Neural crest cell (in vitro differentiated cells): ENCODE data around the gene PCSK2. TPM values are rescaled to one million over a fixed set of nuclear protein-coding genes. Genes with fewer than 3 reads are reported as not detected.

Experiments used
- DNase-seq: peaks from one replicate; pipeline ENCODE4 v3.0.0; 2021; ENCODE audit warnings: low read depth, mixed read lengths, low spot score
- H3K27ac Mint-ChIP-seq: one replicate; pipeline ENCODE4 v1.8.0; 2021; ENCODE audit warnings: mild to moderate bottlenecking, mixed read lengths; ENCODE audit not compliant: unreplicated experiment
- H3K27me3 Mint-ChIP-seq: 2 replicates; pipeline ENCODE4 v1.8.0; 2021; ENCODE audit warnings: low read depth, mild to moderate bottlenecking, mixed read lengths
- H3K36me3 Mint-ChIP-seq: 2 replicates; pipeline ENCODE4 v1.8.0; 2021; ENCODE audit warnings: low read depth, mild to moderate bottlenecking, mixed read lengths
- H3K4me1 Mint-ChIP-seq: 2 replicates; pipeline ENCODE4 v1.8.0; 2021; ENCODE audit warnings: mixed read lengths
- H3K4me3 Mint-ChIP-seq: one replicate; pipeline ENCODE4 v1.8.0; 2021; ENCODE audit warnings: mild to moderate bottlenecking, mixed read lengths
- H3K9me3 Mint-ChIP-seq: 2 replicates; pipeline ENCODE4 v1.8.0; 2021; ENCODE audit warnings: mixed read lengths
- total RNA-seq: library from RNA; stranded (reverse); gene quantifications from 2 replicates; pipeline ENCODE4 v1.2.1, GENCODE V29; 2021
- TF ChIP-seq, protein P1 (sequence below): fragments of 200-600 bp; sonication (generic); conservative IDR thresholded peaks from 2 replicates; pipeline ENCODE4 v1.5.0; 2021; ENCODE audit warnings: antibody characterized with exemption, mild to moderate bottlenecking

PCSK2 gene
- total RNA-seq, 1 donor from 2014 or later = 2.1 TPM

DNA sequence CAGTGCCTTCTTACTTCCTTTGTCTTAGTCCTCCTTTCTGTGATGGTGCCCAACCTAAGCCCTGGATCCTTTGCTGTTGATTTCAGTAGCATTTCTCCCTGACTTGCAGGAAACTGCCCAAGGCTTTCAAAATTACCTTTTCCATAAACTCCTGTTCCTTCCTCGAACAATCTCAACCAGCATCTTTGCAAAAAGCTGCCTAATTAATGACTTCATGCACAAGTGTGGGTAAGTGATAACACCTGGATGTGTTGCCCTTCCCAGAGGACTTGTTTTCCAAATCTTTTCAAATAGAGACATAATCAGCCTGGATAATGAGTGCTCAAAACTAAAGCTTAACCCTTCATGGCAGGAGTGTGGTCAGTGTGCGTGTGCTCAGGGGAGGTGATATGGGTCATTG is 118.0 kb downstream of the PCSK2 start:
- no peaks in the 10 kb centered on the region for H3K27me3 Mint-ChIP-seq
- H3K36me3 Mint-ChIP-seq = no peaks in the 10 kb centered on the region
- H3K27ac Mint-ChIP-seq = no peak overlapping the region
- DNase-seq = no peak
- peaks cover 14% of the 10 kb centered on the region for H3K4me1 Mint-ChIP-seq
- no peaks in the 10 kb centered on the region for H3K9me3 Mint-ChIP-seq
- TF ChIP-seq, protein P1, sequence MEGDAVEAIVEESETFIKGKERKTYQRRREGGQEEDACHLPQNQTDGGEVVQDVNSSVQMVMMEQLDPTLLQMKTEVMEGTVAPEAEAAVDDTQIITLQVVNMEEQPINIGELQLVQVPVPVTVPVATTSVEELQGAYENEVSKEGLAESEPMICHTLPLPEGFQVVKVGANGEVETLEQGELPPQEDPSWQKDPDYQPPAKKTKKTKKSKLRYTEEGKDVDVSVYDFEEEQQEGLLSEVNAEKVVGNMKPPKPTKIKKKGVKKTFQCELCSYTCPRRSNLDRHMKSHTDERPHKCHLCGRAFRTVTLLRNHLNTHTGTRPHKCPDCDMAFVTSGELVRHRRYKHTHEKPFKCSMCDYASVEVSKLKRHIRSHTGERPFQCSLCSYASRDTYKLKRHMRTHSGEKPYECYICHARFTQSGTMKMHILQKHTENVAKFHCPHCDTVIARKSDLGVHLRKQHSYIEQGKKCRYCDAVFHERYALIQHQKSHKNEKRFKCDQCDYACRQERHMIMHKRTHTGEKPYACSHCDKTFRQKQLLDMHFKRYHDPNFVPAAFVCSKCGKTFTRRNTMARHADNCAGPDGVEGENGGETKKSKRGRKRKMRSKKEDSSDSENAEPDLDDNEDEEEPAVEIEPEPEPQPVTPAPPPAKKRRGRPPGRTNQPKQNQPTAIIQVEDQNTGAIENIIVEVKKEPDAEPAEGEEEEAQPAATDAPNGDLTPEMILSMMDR = no peak
- no peak overlapping the region for H3K4me3 Mint-ChIP-seq

DNA sequence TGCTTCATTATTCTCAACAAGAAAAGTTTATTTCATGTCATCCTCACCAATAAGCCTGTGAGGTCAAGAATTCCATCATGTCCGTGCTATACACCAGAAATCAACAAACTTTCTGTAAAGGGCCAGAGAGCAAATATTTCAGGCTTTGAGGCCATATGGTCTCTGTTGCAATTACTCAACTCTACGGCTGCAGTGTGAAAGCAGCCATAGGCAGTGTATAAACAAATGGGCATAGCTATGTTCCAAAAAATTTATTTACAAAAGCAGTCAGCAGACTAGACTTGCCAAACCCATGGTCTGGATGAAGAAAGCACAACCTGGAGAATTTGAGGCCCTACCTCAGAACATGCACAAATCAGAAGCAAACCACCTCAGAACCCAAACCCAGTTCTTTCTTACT is 118.5 kb downstream of the PCSK2 start:
- no peak overlapping the region for H3K27ac Mint-ChIP-seq
- H3K27me3 Mint-ChIP-seq = no peaks in the 10 kb centered on the region
- TF ChIP-seq, protein P1 = no peak
- H3K4me1 Mint-ChIP-seq = peaks cover 14% of the 10 kb centered on the region
- H3K9me3 Mint-ChIP-seq = no peaks in the 10 kb centered on the region
- no peak for DNase-seq
- no peak overlapping the region for H3K4me3 Mint-ChIP-seq
- H3K36me3 Mint-ChIP-seq = no peaks in the 10 kb centered on the region

DNA sequence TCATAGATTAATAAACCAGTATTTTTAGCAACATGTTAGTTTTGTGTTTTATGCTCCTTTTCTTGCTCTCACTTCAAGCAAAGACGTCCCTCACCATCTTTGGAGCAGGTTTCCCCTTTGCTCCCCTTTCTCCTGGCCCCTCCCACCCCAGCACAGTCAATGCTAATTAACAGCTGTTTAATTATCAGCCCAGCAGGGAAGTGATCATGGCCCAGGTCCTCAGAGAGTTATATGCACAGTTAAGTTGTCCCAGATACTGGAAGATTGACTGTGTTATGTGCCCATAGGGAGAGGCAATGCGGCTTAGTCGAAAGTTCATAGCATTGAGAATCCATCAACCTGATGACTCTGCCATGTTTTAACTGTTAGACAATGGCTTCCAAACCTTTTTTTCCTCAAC is 123.5 kb downstream of the PCSK2 start:
- H3K36me3 Mint-ChIP-seq = no peaks in the 10 kb centered on the region
- no peak overlapping the region for H3K4me3 Mint-ChIP-seq
- TF ChIP-seq, protein P1 = no peak
- H3K27me3 Mint-ChIP-seq = no peaks in the 10 kb centered on the region
- no peaks in the 10 kb centered on the region for H3K4me1 Mint-ChIP-seq
- no peak overlapping the region for H3K27ac Mint-ChIP-seq
- H3K9me3 Mint-ChIP-seq = no peaks in the 10 kb centered on the region
- no peak for DNase-seq

DNA sequence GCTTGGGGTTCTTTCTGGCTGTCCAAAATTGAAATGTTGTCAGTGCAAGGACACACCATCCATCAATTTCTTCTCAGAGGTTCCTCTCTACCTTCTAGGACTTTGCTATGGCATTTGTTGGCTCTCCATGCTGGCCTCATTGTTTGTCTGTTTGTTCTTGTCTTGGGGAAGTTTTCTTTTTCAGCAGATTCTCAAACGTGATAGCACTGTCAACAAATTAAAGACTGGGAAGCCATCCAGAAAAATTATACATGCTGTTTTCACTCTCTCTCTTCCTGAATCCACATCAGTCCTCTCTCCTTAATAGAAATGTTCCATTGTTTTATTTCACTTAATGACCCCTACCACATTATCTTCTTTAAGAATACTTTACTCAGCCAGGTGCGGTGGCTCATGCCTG is 130.4 kb downstream of the PCSK2 start:
- H3K4me1 Mint-ChIP-seq = no peaks in the 10 kb centered on the region
- no peak overlapping the region for H3K27ac Mint-ChIP-seq
- H3K4me3 Mint-ChIP-seq = no peak overlapping the region
- no peak for DNase-seq
- TF ChIP-seq, protein P1 = no peak
- H3K9me3 Mint-ChIP-seq = no peaks in the 10 kb centered on the region
- no peaks in the 10 kb centered on the region for H3K27me3 Mint-ChIP-seq
- no peaks in the 10 kb centered on the region for H3K36me3 Mint-ChIP-seq

DNA sequence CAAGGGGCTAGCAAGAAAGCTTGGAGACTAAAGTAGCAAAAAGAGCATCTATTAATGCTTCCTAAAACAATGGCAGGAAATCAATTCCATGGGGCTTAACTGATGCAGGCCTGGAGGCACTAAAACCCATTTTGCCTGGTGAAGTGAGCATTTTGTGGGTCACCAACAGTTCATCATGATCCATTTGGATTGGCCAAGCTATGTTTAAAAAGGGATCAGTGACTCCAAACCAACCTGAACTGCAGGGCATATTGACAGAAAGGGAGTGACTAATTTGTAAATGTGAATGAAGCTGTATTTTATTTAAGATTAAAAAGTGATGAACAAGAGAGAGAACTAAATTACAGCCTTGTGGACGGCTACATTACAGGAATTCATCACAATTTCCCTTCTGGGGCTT is 132.0 kb downstream of the PCSK2 start:
- no peaks in the 10 kb centered on the region for H3K4me1 Mint-ChIP-seq
- H3K4me3 Mint-ChIP-seq = no peak overlapping the region
- DNase-seq = no peak
- no peaks in the 10 kb centered on the region for H3K27me3 Mint-ChIP-seq
- no peaks in the 10 kb centered on the region for H3K36me3 Mint-ChIP-seq
- TF ChIP-seq, protein P1 = no peak
- H3K27ac Mint-ChIP-seq = no peak overlapping the region
- peaks cover 5% of the 10 kb centered on the region for H3K9me3 Mint-ChIP-seq

DNA sequence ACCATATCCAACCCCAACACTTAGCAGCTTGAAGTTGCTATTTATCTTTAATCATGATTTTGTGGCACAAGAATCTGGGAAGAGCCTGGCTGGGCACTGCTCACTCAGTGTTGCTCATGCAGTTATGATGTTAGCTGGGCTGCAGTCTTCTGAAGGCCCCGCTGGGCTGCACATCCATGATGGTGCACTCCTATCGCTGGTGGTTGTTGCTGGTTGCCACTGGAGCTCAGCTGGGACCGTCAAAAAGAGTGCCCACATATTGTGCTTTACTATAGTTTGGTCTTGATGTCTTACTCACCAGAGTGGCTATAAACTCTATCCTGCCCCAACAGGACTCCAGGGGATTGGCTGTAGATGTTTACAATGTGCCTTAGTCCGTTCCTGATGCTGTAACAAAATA is 137.8 kb downstream of the PCSK2 start:
- Mint-ChIP-seq H3K36me3 (no peaks in the 10 kb centered on the region), H3K27ac (no peak overlapping the region), H3K4me1 (no peaks in the 10 kb centered on the region), H3K9me3 (peaks cover 5% of the 10 kb centered on the region), H3K4me3 (no peak overlapping the region), H3K27me3 (no peaks in the 10 kb centered on the region)
- TF ChIP-seq, protein P1 = no peak
- no peak for DNase-seq
